GM10266 (cell line): ENCODE results near the gene NEK11.

Source experiments
- DNase-seq: peaks from one replicate; pipeline ENCODE4 v3.0.0; 2012; ENCODE audit errors: extremely low spot score
- CTCF ChIP-seq: IDR thresholded peaks from 2 replicates; pipeline ENCODE4 v1.5.1; 2012; ENCODE audit warnings: mild to moderate bottlenecking, low read depth; ENCODE audit not compliant: control insufficient read depth, insufficient read depth; ENCODE audit errors: missing control alignments

Gene NEK11

GRCh38 chr3:131001071-131001470 lies 25.6 kb upstream of the NEK11 start:
- TF ChIP-seq CTCF: no peak
- no peak for DNase-seq

GRCh38 chr3:131004603-131005002 lies 22.1 kb upstream of the NEK11 start:
- DNase-seq: no peak
- TF ChIP-seq CTCF: no peak

- TF ChIP-seq CTCF: no peak
- no peak for DNase-seq
Measured at GRCh38 chr3:131007256-131007655, 19.4 kb upstream of the NEK11 start.

- DNase-seq: no peak
- no peak for TF ChIP-seq CTCF
Measured at GRCh38 chr3:131007782-131008181, 18.9 kb upstream of the NEK11 start.

GRCh38 chr3:131008326-131008725 lies 18.4 kb upstream of the NEK11 start:
- no peak for DNase-seq
- no peak for TF ChIP-seq CTCF

- no peak for TF ChIP-seq CTCF
- no peak for DNase-seq
Measured at GRCh38 chr3:131009698-131010097, 17.0 kb upstream of the NEK11 start.

GRCh38 chr3:131018970-131019369 lies 7.7 kb upstream of the NEK11 start:
- no peak for DNase-seq
- TF ChIP-seq CTCF: no peak
